HEK293 (cell line): ENCODE measurements around the gene CACNA1C.

Source experiments
- ZBTB1 ChIP-seq: fragments of 450-650 bp; formaldehyde crosslinking; IDR thresholded peaks from 2 replicates; pipeline ENCODE4 v1.5.1; 2016; ENCODE audit warnings: missing biosample characterization, missing genetic modification characterization
- ZNF48 ChIP-seq: fragments of 450-650 bp; formaldehyde crosslinking; IDR thresholded peaks from 2 replicates; pipeline ENCODE4 v1.5.1; 2016; ENCODE audit warnings: missing biosample characterization, missing genetic modification characterization
- ZNF549 ChIP-seq: fragments of 450-650 bp; IDR thresholded peaks from 2 replicates; pipeline ENCODE4 v1.5.1; 2018; ENCODE audit warnings: missing biosample characterization, missing genetic modification characterization, mild to moderate bottlenecking, inconsistent platforms, moderate library complexity
- ZNF670 ChIP-seq: fragments of 450-650 bp; formaldehyde crosslinking; IDR thresholded peaks from 2 replicates; pipeline ENCODE4 v1.5.1; 2016; ENCODE audit warnings: missing biosample characterization, missing genetic modification characterization, low read depth
- TF ChIP-seq, protein P1 (sequence below): fragments of 450-650 bp; IDR thresholded peaks from 2 replicates; pipeline ENCODE4 v1.5.1; 2018; ENCODE audit warnings: missing biosample characterization, mild to moderate bottlenecking, missing genetic modification characterization
- TF ChIP-seq, protein P2 (sequence below): fragments of 450-650 bp; formaldehyde crosslinking; IDR thresholded peaks from 2 replicates; pipeline ENCODE4 v1.5.1; 2016; ENCODE audit warnings: missing biosample characterization, missing genetic modification characterization
- TF ChIP-seq, protein P3 (sequence below): sonication (generic); formaldehyde crosslinking; IDR thresholded peaks from 2 replicates; pipeline ENCODE4 v1.8.1; 2022; ENCODE audit warnings: mild to moderate bottlenecking, moderate library complexity, missing genetic modification reagents
- TF ChIP-seq, protein P4 (sequence below): fragments of 450-650 bp; formaldehyde crosslinking; IDR thresholded peaks from 2 replicates; pipeline ENCODE4 v1.5.1; 2017; ENCODE audit warnings: missing biosample characterization, missing genetic modification characterization
- TF ChIP-seq, protein P5 (sequence below): fragments of 450-650 bp; formaldehyde crosslinking; IDR thresholded peaks from 2 replicates; pipeline ENCODE4 v1.5.1; 2017; ENCODE audit warnings: missing biosample characterization, missing genetic modification characterization

DNA sequence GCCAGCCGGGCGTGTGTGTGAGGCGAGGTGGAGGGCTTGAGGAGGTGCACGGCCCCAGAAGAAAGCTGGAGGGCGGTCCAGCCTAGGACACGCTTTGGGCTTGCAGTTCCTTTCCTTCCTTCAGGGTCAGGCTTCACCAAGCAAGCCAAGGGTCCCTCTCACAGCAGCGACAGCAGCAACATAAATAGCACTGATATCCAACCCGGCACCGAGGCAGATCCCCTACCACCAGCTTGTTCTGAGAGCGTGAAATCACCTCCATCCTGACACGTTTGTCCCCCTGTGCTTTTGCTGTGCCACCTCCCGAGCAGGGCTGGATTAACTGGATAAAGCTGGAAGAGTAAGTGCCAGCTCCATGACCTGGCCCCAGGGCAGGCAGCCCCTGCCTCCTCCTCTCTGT, 251.4 kb downstream of the CACNA1C start:
- TF ChIP-seq ZNF670 (tag by site-specific recombination), result no peak
- no peak for TF ChIP-seq ZNF48
- no peak for TF ChIP-seq ZNF549 (tag by site-specific recombination)
- TF ChIP-seq, protein P1, sequence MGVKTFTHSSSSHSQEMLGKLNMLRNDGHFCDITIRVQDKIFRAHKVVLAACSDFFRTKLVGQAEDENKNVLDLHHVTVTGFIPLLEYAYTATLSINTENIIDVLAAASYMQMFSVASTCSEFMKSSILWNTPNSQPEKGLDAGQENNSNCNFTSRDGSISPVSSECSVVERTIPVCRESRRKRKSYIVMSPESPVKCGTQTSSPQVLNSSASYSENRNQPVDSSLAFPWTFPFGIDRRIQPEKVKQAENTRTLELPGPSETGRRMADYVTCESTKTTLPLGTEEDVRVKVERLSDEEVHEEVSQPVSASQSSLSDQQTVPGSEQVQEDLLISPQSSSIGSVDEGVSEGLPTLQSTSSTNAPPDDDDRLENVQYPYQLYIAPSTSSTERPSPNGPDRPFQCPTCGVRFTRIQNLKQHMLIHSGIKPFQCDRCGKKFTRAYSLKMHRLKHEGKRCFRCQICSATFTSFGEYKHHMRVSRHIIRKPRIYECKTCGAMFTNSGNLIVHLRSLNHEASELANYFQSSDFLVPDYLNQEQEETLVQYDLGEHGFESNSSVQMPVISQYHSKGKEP (tag by site-specific recombination), result no peak
- TF ChIP-seq ZBTB1 (tag by site-specific recombination), result no peak
- TF ChIP-seq, protein P2, sequence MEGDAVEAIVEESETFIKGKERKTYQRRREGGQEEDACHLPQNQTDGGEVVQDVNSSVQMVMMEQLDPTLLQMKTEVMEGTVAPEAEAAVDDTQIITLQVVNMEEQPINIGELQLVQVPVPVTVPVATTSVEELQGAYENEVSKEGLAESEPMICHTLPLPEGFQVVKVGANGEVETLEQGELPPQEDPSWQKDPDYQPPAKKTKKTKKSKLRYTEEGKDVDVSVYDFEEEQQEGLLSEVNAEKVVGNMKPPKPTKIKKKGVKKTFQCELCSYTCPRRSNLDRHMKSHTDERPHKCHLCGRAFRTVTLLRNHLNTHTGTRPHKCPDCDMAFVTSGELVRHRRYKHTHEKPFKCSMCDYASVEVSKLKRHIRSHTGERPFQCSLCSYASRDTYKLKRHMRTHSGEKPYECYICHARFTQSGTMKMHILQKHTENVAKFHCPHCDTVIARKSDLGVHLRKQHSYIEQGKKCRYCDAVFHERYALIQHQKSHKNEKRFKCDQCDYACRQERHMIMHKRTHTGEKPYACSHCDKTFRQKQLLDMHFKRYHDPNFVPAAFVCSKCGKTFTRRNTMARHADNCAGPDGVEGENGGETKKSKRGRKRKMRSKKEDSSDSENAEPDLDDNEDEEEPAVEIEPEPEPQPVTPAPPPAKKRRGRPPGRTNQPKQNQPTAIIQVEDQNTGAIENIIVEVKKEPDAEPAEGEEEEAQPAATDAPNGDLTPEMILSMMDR (tag by site-specific recombination), result no peak
- TF ChIP-seq, protein P3, sequence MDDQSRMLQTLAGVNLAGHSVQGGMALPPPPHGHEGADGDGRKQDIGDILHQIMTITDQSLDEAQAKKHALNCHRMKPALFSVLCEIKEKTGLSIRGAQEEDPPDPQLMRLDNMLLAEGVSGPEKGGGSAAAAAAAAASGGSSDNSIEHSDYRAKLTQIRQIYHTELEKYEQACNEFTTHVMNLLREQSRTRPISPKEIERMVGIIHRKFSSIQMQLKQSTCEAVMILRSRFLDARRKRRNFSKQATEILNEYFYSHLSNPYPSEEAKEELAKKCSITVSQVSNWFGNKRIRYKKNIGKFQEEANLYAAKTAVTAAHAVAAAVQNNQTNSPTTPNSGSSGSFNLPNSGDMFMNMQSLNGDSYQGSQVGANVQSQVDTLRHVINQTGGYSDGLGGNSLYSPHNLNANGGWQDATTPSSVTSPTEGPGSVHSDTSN (CRISPR knock-in tag), result no peak
- TF ChIP-seq, protein P4, sequence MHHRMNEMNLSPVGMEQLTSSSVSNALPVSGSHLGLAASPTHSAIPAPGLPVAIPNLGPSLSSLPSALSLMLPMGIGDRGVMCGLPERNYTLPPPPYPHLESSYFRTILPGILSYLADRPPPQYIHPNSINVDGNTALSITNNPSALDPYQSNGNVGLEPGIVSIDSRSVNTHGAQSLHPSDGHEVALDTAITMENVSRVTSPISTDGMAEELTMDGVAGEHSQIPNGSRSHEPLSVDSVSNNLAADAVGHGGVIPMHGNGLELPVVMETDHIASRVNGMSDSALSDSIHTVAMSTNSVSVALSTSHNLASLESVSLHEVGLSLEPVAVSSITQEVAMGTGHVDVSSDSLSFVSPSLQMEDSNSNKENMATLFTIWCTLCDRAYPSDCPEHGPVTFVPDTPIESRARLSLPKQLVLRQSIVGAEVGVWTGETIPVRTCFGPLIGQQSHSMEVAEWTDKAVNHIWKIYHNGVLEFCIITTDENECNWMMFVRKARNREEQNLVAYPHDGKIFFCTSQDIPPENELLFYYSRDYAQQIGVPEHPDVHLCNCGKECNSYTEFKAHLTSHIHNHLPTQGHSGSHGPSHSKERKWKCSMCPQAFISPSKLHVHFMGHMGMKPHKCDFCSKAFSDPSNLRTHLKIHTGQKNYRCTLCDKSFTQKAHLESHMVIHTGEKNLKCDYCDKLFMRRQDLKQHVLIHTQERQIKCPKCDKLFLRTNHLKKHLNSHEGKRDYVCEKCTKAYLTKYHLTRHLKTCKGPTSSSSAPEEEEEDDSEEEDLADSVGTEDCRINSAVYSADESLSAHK (tag by site-specific recombination), result no peak
- TF ChIP-seq, protein P5, sequence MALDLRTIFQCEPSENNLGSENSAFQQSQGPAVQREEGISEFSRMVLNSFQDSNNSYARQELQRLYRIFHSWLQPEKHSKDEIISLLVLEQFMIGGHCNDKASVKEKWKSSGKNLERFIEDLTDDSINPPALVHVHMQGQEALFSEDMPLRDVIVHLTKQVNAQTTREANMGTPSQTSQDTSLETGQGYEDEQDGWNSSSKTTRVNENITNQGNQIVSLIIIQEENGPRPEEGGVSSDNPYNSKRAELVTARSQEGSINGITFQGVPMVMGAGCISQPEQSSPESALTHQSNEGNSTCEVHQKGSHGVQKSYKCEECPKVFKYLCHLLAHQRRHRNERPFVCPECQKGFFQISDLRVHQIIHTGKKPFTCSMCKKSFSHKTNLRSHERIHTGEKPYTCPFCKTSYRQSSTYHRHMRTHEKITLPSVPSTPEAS (tag by site-specific recombination), result no peak
